Dermis microvascular lymphatic vessel endothelial cell (primary cell): ENCODE results near the gene PGM1. TPM values are rescaled to one million over a fixed set of nuclear protein-coding genes. Genes with fewer than 3 reads are reported as not detected.

Experiments used
- DNase-seq, 2 donors: peaks; one replicate each; pipeline versions ENCODE4 v3.0.0 to v3.0.0-alpha.2; 2010; ENCODE audit warnings: low read depth in 2 of 2
- total RNA-seq: library from RNA; depleted of rRNA; stranded (reverse); fragments of >200 nt; gene quantifications from 2 replicates; pipeline ENCODE4 v1.2.1, GENCODE V29; 2014

Gene PGM1
- total RNA-seq, 1 donor from 2014 or later, result 43.1 TPM

- no peak for DNase-seq
Measured at GRCh38 chr1:63600248-63600647, 7.0 kb downstream of the PGM1 start.

- no peak for DNase-seq
Measured at GRCh38 chr1:63601061-63601460, 7.8 kb downstream of the PGM1 start.

- DNase-seq, result no peak
Measured at GRCh38 chr1:63601463-63601862, 8.3 kb downstream of the PGM1 start.

- no peak for DNase-seq
Measured at GRCh38 chr1:63601912-63602311, 8.7 kb downstream of the PGM1 start.

GRCh38 chr1:63602629-63603028 lies 9.4 kb downstream of the PGM1 start:
- DNase-seq, result no peak

DNA sequence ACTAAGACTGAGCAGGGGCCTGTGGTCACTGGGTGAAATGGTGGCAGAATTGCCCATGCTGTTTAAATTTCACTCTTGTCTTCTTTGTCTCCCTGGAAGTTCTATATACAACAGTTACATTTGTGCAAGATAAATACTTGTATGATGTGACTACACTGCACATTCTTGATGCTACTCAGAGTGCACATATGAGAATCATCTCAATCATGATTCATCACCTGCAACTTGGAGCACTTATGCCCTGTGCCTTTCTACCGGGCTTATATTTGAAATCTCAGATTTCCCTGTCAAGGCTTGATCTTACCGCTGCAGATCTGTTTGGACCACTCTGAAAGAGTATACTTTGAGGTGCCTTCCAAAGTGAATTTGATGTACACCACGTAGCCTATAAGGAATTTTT lies 10.6 kb downstream of the PGM1 start:
- DNase-seq, result no peak

DNA sequence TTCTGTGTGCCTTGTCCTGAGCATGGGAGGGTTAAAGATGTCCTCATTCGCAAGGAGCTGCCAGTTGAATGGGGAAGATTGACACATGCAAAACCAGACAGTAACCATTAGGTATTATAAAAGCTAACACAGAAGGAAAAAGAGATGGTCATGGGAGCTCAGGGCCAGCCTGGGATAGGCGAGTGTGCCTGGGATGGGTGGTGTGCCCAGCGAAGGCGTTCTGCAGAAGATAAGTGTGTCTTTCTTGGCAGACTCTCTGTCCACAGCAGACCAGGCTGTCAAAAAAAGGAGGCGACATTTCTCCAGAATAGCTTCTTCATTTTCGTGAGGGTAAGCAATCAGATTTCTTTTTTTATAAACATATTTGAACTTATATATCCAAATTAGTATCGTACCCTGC lies 14.1 kb downstream of the PGM1 start:
- no peak for DNase-seq

DNA sequence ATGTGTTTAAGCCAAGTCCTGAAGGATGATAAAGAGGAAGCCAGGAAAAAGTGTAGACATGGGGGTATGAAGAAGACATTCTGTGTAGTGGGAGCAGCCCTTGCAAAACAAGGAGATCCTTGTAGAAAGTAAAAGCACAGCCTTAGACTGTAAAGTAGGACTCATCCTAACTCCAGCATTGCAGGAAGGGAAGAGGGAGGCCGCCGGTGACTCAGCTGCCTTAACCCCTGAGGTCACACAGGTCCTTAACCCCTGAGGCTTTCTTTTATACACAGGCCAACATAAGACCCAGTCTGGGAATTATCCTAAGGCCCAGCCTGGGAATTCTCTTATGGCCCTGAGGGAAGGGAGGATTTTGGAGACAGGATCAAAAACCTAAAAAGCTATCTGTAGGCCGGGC lies 18.0 kb downstream of the PGM1 start:
- DNase-seq, result no peak

- DNase-seq, result no peak
Measured at GRCh38 chr1:63612564-63612963, 19.4 kb downstream of the PGM1 start.

GRCh38 chr1:63612971-63613370 lies 19.8 kb downstream of the PGM1 start:
- DNase-seq, result no peak

- peak; percentile 51 to 72 for DNase-seq
Measured at GRCh38 chr1:63615768-63616420, 22.7 kb downstream of the PGM1 start.

DNA sequence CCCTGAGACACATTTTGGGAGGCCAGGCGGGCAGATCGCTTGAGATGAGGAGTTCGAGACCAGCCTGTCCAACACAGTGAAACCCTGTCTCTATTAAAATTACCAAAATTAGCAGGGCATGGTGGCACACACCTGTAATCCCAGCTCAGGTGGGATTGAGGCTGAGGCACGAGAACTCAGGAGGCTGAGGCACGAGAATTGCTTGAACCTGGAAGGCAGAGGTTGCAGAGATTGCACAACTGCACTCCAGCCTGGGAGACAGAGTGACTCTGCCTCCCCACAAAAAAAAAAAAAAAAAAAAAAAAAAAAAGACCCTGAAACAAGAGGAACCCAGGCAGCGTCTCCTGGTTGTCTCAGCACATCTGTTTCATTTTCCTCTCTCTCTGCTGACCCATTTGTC lies 24.2 kb downstream of the PGM1 start:
- no peak for DNase-seq

GRCh38 chr1:63618011-63618410 lies 24.8 kb downstream of the PGM1 start:
- DNase-seq, result no peak

- DNase-seq, result no peak
Measured at GRCh38 chr1:63619558-63619957, 26.3 kb downstream of the PGM1 start.

GRCh38 chr1:63620671-63621070 lies 27.5 kb downstream of the PGM1 start:
- no peak for DNase-seq

- DNase-seq, result no peak
Measured at GRCh38 chr1:63621075-63621474, 27.9 kb downstream of the PGM1 start.

GRCh38 chr1:63621698-63622097 lies 28.5 kb downstream of the PGM1 start:
- DNase-seq, result no peak

- DNase-seq, result no peak
Measured at GRCh38 chr1:63622849-63623566, 29.8 kb downstream of the PGM1 start.

DNA sequence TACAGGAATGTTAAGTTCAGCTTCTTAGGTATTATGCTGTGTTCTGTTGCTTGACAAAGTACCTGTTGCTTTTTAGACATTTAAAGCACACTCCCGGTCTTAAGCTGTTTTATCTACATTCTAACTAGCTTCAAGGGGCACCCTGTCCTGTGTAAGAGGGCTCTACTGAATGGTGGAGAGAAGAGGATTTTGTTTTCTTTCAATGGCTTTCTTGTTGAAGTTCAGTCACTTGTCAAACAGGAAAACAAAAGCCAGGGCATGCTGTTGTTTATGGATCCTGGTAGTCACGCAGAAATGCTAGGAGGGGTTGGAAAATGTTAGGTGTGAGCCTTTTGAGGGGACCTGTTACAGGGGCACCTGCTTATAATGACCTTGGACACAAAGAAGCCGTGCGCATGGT lies 30.7 kb downstream of the PGM1 start:
- no peak for DNase-seq

- DNase-seq, result no peak
Measured at GRCh38 chr1:63624911-63625310, 31.7 kb downstream of the PGM1 start.

- no peak for DNase-seq
Measured at GRCh38 chr1:63626222-63626621, 33.0 kb downstream of the PGM1 start.

GRCh38 chr1:63628607-63629006 lies 35.4 kb downstream of the PGM1 start:
- no peak for DNase-seq

GRCh38 chr1:63630238-63630637 lies 37.0 kb downstream of the PGM1 start:
- no peak for DNase-seq
